Prostate gland (tissue), 2 donors: ENCODE data around the gene ZNF32. TPM values are rescaled to one million over a fixed set of nuclear protein-coding genes. Genes with fewer than 3 reads are reported as not detected.
"Not testable (repeated sequence)": the region's sequence is repeated elsewhere in the genome, so short reads cannot be mapped to it uniquely, and the experiment has no call there.

Experiments
- DNase-seq: peaks from one replicate; pipeline ENCODE4 v3.0.0-alpha.2; 2019; ENCODE audit warnings: low spot score
- H3K27ac ChIP-seq, 2 donors: fragments of 200-600 bp; sonication (generic); 2 replicates each; pipeline ENCODE4 v1.5.1; 2017 to 2019
- H3K27me3 ChIP-seq: fragments of 200-600 bp; sonication (generic); replicated peaks from 2 replicates; pipeline ENCODE4 v1.5.1; 2019; ENCODE audit not compliant: insufficient read depth
- H3K36me3 ChIP-seq, 2 donors: fragments of 200-600 bp; sonication (generic); 1 replicate in 1 of 2; 2 replicates in 1 of 2; pipeline versions ENCODE4 v1.5.1 to v1.8.1; 2017 to 2019
- H3K4me1 ChIP-seq: fragments of 200-600 bp; sonication (generic); replicated peaks from 2 replicates; pipeline ENCODE4 v1.5.1; 2019
- H3K4me3 ChIP-seq, 2 donors: fragments of 200-600 bp; sonication (generic); 2 replicates each; pipeline ENCODE4 v1.5.1; 2017 to 2019
- H3K9me3 ChIP-seq: fragments of 200-600 bp; sonication (generic); 2 replicates; pipeline ENCODE4 v1.5.1; 2017
- POLR2A ChIP-seq: fragments of 450-650 bp; IDR thresholded peaks from one replicate; pipeline ENCODE4 v1.6.1; 2016; ENCODE audit warnings: antibody characterized with exemption, mild to moderate bottlenecking
- POLR2AphosphoS5 ChIP-seq: sonication (generic); formaldehyde crosslinking; IDR thresholded peaks from one replicate; pipeline ENCODE4 v1.6.1; 2017; ENCODE audit warnings: antibody characterized with exemption
- WGBS: methylation state at CpG from one replicate; pipeline ENCODE4 v1.1.5; 2018; 5-methylcytosine and 5-hydroxymethylcytosine counted together
- intact Hi-C: fragments of 100-400 bp; cut with DNase I; formaldehyde crosslinking; loops from one replicate; pipeline ENCODE4 v1.14.2; 2022
- total RNA-seq, 2 donors: library from RNA; depleted of rRNA; stranded (reverse); fragments of >200 nt; gene quantifications; one replicate each; pipeline ENCODE4 v1.1.0, GENCODE V29; 2016
- TF ChIP-seq, protein P1 (sequence below), 4 experiments: fragments of 200-600 bp in 2 of 4; fragments of 450-650 bp in 2 of 4; sonication (generic) in 2 of 4; IDR thresholded peaks; 1 replicate in 3 of 4; 2 replicates in 1 of 4; pipeline ENCODE4 v1.5.1; 2016 to 2019; ENCODE audit warnings: antibody characterized with exemption in 4 of 4, mild to moderate bottlenecking in 2 of 4, moderate library complexity in 2 of 4

Gene ZNF32
- total RNA-seq, 2 donors from 2014 or later, result 31.6 to 52.8 TPM

DNA sequence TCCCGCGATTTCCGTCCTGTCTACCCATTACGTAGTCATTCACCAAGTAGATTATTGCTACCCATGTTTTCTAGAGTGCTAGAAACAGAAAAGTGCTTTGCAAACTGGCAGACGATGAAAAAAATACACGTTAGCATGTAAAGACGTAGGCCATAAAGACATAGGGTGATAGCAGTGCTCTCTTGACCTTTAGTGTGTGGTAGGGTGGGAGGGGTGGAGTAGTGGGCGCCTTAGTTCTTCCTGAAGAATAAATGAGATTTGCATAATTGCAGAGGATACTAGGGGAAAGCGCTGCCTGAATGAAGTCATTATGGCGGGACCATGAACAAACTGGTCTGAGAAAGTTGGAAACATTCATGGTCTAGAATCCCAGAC lies 41.5 kb downstream of the ZNF32 start:
- intact Hi-C loops, result no loop called here
- Histone ChIP-seq H3K27ac (no peak overlapping the region), H3K4me1 (no peaks in the 10 kb centered on the region), H3K27me3 (no peaks in the 10 kb centered on the region), H3K36me3 (no peaks in the 10 kb centered on the region), H3K4me3 (peak overlapping the region; percentile 65 to 79), H3K9me3 (no peaks in the 10 kb centered on the region)
- TF ChIP-seq, protein P1, sequence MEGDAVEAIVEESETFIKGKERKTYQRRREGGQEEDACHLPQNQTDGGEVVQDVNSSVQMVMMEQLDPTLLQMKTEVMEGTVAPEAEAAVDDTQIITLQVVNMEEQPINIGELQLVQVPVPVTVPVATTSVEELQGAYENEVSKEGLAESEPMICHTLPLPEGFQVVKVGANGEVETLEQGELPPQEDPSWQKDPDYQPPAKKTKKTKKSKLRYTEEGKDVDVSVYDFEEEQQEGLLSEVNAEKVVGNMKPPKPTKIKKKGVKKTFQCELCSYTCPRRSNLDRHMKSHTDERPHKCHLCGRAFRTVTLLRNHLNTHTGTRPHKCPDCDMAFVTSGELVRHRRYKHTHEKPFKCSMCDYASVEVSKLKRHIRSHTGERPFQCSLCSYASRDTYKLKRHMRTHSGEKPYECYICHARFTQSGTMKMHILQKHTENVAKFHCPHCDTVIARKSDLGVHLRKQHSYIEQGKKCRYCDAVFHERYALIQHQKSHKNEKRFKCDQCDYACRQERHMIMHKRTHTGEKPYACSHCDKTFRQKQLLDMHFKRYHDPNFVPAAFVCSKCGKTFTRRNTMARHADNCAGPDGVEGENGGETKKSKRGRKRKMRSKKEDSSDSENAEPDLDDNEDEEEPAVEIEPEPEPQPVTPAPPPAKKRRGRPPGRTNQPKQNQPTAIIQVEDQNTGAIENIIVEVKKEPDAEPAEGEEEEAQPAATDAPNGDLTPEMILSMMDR (IDR thresholded peaks at IDR 0.05), result no peak
- no peak for TF ChIP-seq POLR2AphosphoS5
- 67% methylated on average over 10 of the region's 10 CpGs for WGBS
- no peak for DNase-seq

DNA sequence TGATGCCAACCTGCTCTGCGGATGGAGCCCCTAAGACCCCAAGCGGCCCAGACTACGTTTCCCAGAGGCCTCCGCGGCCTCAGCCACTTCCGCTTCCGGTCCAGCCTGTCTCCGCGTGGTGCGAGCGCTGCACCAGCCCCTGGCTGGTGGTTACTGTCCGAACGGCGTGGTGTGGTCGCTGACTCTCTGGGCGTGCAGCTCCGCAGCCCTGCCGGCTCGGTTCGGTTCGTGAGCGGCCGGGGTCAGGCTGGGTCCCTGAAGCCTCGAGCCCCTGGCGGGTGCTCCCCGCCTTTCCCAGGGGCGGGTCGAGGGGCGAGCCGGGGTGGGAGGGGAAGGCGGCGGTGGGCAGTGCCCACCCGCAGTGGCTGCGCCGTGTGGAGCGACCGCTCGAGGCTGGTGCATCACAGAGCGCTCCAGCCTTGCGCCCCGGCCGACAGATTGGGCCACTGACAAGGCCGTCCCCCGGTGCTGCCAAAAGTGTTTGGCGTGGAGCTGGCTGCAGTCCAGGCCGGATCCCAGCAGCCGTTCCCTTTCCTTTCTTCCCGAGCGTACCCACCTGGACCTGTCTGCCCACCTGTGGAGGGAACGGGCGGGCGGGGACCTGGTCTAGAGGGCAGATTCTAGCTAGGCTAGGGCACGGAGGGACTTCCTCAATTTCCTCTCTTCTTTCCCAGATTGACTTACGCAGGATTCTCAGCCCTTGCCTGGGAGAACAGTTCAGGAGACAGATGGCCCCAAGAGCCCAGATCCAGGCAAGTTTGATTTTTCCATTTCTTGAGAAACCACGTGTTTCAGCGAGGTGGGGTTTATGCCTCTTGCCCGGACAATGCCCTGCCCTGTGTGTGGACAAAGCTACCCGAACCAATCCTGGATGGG lies 42.1 kb downstream of the ZNF32 start, which contains the start of gene ZNF485:
Gene ZNF485 (plus strand): TSS at position 116 of the 876 bp plus-strand sequence. CDS start 613 bp downstream, at position 729.
- no peaks in the 10 kb centered on the region for H3K4me1 ChIP-seq
- no peaks in the 10 kb centered on the region for H3K9me3 ChIP-seq
- H3K27me3 ChIP-seq, result no peaks in the 10 kb centered on the region
- no peaks in the 10 kb centered on the region for H3K36me3 ChIP-seq
- 2% methylated on average over 48 of the region's 58 CpGs for WGBS
- DNase-seq, result peak; percentile 58
- intact Hi-C loops, result no loop called here
- TF ChIP-seq POLR2AphosphoS5 (peak; percentile 75), POLR2A (no peak)
- peak within 1 kb of the TSS; percentile 65 to 79 for H3K4me3 ChIP-seq
- peak within 1 kb of the TSS; percentile 34 to 64 for H3K27ac ChIP-seq

DNA sequence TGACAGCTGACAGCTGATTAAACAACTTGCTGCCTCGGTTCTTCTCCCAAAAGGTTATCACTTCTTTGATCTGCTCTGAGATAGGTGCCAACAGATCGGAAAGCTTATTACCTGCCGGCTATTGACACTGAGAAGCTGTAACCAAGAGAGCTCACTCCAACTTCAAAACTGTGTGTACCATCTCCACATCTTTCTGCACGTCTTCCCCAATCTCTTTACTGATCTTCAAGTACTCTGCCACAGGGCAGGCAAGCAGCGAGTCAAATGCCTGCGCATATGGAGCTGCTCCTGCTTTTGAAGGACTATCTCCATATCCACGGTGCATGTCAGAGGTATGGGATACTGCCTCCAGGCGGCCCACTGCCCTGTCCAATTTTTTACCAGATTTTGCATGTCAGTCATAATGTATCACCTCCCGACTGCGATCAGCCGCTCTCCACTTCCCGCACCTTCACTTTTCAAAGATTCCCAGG lies 42.8 kb downstream of the ZNF32 start:
- TF ChIP-seq POLR2A (no peak), POLR2AphosphoS5 (no peak)
- TF ChIP-seq, protein P1 (IDR thresholded peaks at IDR 0.05), result no peak
- 46% methylated on average over 12 of the region's 12 CpGs for WGBS
- Histone ChIP-seq H3K4me1 (no peaks in the 10 kb centered on the region), H3K9me3 (no peaks in the 10 kb centered on the region), H3K27me3 (no peaks in the 10 kb centered on the region), H3K36me3 (no peaks in the 10 kb centered on the region), H3K27ac (peak overlapping the region in 1 of 2 donors; percentile 34), H3K4me3 (peak overlapping the region; percentile 65 to 79)
- intact Hi-C loops, result no loop called here
- DNase-seq, result no peak

DNA sequence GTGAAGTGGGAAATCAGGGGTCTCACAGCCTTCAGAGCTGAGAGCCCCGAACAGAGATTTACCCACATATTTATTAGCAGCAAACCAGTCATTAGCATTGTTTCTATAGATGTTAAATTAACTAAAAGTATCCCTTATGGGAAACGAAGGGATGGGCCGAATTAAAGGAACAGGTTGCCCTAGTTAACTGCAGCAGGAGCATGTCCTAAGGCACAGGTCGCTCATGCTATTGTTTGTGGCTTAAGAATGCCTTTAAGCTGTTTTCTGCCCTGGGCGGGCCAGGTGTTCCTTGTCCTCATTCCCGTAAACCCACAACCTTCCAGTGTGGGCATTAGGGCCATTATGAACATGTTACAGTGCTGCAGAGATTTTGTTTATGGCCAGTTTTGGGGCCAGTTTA lies 47.1 kb downstream of the ZNF32 start:
- H3K27me3 ChIP-seq, DNase-seq: not testable (repeated sequence)
- 93% methylated on average over 6 of the region's 6 CpGs for WGBS

DNA sequence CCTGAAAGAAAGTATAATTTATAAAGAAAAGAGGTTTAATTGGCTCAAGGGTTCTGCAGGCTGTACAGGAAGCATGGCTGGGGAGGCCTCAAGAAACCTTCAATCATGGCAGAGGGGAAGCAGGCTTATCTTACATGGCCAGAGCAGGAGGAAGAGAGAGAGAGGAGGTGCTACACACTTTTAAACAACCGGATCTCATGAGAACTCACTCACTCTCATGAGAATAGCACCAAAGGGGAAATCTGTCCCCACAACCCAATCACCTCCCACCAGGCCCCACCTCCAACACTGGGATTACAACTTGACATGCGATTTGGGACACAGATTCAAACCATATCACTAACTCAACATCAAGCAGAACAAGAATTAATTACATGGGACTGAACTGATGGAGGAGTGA lies 49.3 kb downstream of the ZNF32 start:
- no peak for DNase-seq
- 76% methylated on average over 2 of the region's 2 CpGs for WGBS
- H3K4me1 ChIP-seq, result no peaks in the 10 kb centered on the region
- TF ChIP-seq, protein P1 (IDR thresholded peaks at IDR 0.05), result no peak
- TF ChIP-seq POLR2AphosphoS5, result no peak
- no peak for TF ChIP-seq POLR2A
- intact Hi-C loops, result no loop called here
- no peaks in the 10 kb centered on the region for H3K36me3 ChIP-seq
- H3K9me3 ChIP-seq, result no peaks in the 10 kb centered on the region
- no peak overlapping the region for H3K4me3 ChIP-seq
- no peaks in the 10 kb centered on the region for H3K27me3 ChIP-seq
- no peak overlapping the region for H3K27ac ChIP-seq

More for the DNA sequence above, 47.1 kb downstream of the ZNF32 start:
- H3K9me3 ChIP-seq, intact Hi-C loops, H3K4me3 ChIP-seq, H3K36me3 ChIP-seq, H3K4me1 ChIP-seq, H3K27ac ChIP-seq: not testable (repeated sequence)
